Stimulated activated CD8-positive, alpha-beta memory T cell treated with anti-CD3 and anti-CD28 coated beads, Interleukin-15, amount 100 ng/mL, for 4 hours (primary cell): ENCODE measurements around the gene PLCXD3.

Experiments
- DNase-seq, 2 donors: peaks; one replicate each; pipeline ENCODE4 v3.0.0-alpha.2; 2020; ENCODE audit warnings: low read depth in 2 of 2

Gene PLCXD3

GRCh38 chr5:41413074-41413473 is 97.3 kb downstream of the PLCXD3 start:
- no peak for DNase-seq

DNA sequence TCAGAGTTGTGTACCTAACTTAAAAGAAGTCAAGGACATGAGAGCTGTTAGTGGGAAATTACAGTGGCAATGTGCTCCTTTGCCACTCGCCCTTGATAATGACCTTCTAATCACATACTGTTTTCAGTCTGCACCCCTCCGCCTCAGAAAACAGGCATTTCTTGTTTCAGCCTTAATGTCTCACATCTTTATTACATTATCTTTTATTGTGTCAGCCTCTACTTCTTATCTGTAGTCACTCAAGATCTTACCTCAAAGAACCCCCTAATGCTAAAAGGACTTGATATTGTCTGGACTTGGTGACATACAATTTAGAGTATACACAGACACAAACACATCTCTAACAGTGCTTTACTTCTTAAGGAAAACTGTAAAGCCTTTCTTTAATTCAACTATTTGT is 97.9 kb downstream of the PLCXD3 start:
- DNase-seq, result no peak

- no peak for DNase-seq
Measured at GRCh38 chr5:41410737-41411136, 99.7 kb downstream of the PLCXD3 start.

DNA sequence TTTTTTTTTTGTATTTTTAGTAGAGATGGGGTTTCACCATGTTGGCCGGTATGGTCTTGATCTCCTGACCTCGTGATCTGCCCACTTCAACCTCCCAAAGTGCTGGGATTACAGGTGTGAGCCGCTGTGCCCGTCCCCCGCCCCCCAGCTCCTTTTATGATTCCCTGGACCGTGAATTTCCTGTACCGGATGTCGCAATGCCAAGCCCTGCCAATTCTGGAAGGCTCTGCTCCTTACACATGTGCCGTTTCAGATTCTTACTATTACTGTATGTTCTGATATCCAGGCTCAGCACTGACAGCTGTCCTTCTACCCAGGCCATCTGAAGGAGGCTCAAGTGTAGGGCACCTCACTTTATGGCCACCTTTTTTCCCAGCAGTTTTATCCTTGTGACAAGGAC is 100.1 kb downstream of the PLCXD3 start:
- no peak for DNase-seq

- DNase-seq, result no peak
Measured at GRCh38 chr5:41408676-41409443, 101.5 kb downstream of the PLCXD3 start.

GRCh38 chr5:41406936-41407335 is 103.5 kb downstream of the PLCXD3 start:
- DNase-seq, result no peak

DNA sequence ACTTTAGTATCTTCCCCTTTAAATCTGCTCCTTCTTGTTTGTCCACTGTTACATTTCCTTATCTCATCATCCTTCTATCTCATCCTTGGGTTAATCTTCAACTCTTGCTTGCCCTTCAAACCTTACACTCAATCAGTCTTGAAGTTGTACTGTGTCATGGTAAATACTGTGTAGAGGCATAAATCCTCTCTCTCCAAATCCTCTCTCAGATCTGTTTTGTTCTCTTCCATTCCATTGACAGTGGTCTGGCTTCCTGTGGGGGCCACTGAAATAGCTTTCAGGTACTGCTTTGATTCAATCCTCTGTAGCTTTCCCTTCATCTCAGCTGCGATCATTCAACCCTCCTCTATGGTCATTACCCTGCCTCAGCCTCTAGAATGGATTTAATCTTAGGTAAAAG is 104.0 kb downstream of the PLCXD3 start:
- DNase-seq, result no peak

- DNase-seq, result no peak
Measured at GRCh38 chr5:41404757-41405156, 105.6 kb downstream of the PLCXD3 start.

DNA sequence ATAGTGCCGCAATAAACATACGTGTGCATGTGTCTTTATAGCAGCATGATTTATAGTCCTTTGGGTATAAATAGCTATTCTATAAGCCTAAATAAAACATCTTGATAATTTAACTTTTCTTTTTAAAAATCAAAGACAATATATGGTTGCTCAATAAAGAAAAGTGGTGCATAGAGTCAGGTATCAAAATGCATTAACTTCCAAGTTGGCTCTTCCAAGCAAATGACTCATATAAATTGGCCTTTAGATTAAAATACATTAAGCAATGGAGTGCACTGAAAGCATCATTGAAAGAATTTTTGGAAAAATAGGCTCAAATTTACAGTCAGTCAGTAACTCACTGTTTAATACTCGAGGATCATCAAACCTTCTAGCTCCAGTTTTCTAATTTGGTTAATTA is 106.6 kb downstream of the PLCXD3 start:
- no peak for DNase-seq

DNA sequence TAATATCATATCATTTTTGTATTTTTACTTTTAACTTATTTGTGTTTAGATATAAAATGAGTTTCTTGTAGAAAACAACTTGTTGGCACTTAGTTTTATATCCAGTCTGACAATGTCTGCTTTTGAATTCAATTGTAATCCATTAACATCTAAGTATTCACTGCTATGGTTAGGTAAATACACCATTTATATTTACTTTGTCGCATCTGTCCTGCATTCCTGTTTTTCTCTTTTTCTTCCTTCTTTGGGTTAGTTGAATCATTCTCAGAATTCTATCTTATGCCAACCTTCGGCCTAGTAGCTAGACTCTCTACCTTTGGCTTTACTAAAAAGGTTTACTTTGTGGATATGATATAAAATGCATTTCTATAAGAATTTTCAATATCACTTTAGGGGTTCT is 107.6 kb downstream of the PLCXD3 start:
- no peak for DNase-seq

- no peak for DNase-seq
Measured at GRCh38 chr5:41399839-41400238, 110.6 kb downstream of the PLCXD3 start.

DNA sequence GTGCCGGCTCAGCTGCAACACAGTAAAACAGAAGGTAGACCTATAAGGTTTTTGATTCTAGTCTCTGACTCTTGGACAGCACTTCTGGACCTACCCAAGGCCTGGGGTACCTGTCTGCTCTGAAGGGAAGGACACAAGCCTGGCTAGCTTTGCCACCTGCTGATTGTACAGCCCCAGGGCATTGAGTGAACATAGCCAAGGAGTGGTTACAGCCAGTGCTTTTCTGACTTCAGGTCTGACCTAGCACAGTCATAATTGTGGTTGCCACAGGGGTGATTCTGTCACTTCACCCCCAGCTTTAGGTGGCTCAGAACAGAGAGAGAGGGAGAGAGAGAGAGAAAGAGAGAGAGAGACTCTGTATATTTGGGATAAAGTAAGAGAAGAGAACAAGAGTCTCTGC is 118.4 kb downstream of the PLCXD3 start:
- no peak for DNase-seq

- DNase-seq, result no peak
Measured at GRCh38 chr5:41374631-41375030, 135.8 kb downstream of the PLCXD3 start.

GRCh38 chr5:41373230-41373629 is 137.2 kb downstream of the PLCXD3 start:
- no peak for DNase-seq

GRCh38 chr5:41371738-41372137 is 138.7 kb downstream of the PLCXD3 start:
- DNase-seq, result no peak

DNA sequence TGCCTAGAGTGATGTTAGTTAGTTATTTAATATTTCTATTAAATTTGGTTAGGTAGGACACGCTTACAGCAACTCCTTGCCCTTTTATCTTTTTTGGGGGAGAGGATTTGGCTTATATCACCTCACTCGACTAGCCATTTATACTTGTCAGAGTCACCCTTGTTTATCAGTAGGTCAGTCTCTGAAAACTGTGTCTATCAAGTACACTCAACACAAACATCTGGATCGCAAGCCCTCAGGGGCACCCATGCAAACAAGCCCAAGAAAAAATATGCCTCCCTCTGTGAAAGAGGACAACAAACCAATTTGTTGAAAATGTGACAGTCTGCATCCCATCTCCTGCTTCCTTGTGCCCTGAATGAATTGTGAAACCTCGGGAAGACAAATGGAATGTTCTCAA is 139.9 kb downstream of the PLCXD3 start:
- DNase-seq, result no peak

DNA sequence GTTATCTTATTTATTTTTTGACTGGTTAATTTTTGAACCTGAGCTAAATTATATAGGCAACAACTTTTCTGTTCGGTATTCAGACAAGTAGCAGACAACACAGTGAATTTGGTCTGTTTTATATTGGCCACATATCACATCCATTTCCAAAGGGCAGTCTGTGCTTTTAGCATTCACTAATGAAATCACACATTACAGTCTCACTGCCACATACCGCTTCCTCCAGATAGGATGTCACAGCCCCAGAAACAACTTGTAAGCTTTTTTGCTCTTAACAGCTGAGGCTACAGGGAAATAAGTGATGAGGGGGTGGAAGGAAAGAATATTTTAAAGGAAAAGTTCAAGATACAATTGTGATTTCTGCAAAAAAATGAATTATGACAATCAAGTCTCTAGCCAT is 140.6 kb downstream of the PLCXD3 start:
- DNase-seq, result no peak

DNA sequence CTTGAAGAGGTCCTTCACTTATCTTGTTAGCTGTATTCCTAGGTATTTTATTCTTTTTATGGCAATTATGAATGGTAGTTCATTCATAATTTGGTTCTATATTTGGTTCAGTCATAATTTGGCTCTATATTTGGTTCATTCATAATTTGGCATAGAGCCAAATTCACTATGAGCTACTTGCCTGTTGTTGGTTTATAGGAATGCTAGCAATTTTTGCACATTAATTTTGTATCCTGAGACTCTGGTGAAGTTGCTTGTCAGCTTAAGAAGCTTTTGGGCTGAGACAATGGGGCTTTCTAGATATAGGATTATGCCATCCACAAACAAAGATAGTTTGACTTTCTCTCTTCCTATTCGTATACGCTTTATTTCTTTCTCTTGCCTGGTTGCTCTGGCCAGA is 142.2 kb downstream of the PLCXD3 start:
- DNase-seq, result no peak

- no peak for DNase-seq
Measured at GRCh38 chr5:41365369-41365768, 145.0 kb downstream of the PLCXD3 start.

DNA sequence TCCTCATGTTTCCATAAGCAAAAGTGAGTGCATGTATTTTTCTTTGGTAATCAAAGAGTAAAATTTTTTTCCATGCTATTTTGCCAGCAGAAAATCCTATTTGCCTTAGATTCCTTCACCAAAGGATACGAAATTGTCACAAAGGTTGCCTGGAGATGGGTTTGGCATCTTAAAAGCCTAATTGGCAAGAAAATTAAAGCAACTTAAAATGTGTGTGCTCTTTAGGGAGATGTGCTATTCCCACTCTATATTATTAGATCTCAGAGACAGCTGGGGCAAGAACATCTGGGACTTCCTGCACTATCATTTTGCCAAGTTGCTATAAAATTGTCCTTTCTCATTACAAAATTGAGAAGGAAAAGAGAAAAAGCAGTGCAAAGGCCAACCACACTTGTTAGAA is 146.1 kb downstream of the PLCXD3 start:
- no peak for DNase-seq

DNA sequence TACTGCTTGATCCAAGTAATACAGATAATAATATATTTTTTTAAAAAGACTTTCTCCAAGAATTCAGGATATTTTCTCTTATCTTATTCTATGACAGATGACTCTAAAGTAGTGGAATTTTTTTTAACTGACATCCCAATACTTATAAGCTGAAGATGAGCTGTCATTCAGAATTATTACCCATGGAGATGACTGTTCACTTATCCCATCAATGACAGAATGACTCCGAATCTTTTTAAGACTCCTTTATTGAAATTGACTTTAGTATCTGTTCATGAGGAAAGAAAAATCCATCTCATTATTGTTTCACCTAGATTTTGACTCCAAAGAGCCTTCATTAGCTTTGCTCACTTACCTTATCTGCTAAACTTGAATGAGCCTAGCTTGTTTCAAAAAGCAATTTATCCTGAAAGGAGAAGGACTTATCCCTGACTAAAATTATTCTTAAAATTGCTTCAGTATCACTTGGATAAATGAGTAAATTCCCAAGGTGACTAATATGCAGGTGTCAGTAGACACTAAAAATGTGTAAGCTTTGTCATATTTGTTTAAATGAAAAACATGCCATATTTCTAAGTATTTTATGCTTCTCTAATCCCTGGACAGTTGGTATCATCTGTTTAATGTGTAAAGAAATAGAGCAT is 146.9 kb downstream of the PLCXD3 start:
- DNase-seq, result no peak

DNA sequence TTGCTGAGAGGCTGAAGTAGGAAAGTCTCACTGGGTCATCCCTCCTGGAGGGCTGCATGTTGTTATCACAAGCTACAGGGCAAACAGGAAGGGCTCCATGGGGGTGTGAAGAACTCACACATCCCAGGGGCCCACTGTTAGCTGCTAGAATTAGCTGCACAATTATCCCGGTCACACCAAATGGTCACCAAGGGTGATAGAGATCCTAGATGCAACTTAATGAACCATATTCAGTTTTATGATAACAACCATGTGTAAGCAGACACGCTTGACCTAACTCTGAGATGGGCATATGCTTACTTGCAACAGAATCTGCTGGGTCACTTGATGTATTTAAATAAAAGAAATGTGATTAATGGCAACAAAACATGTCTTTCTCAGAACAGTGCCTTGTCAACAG is 153.6 kb downstream of the PLCXD3 start:
- DNase-seq, result no peak

GRCh38 chr5:41349846-41350245 is 160.6 kb downstream of the PLCXD3 start:
- no peak for DNase-seq

DNA sequence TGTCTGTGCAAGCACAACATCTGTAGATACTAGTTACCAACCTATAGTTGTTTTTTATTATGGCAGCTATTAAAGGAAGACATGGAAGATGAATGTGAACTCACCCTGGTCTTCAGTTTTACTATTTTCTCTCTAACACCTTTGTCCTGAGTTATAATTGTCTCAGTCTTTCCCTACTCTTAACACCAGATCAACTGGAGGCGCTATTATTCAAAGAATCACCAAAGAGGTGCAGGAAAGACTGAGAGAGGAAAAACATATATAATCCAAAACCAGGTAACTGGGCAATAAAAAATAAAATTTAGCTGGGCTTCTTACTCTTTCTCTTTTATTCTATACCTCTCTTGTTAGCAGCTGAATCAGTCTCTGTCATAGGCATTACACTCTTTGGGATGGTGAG is 162.8 kb downstream of the PLCXD3 start:
- no peak for DNase-seq
